Mesenchymal stem cell (in vitro differentiated cells and primary cell): Measurements from ENCODE around the gene MEF2A.
A peak's percentile ranks its signal among the peaks of the same experiment; 100 is the strongest.

Experiments used
- DNase-seq: peaks from one replicate; pipeline ENCODE4 v3.0.0-alpha.2; 2013
- H2AFZ ChIP-seq: one replicate; pipeline ENCODE4 v1.6.1; 2013; ENCODE audit warnings: low read depth, mild to moderate bottlenecking, control low read depth, inconsistent platforms, low read length, moderate library complexity
- H2AK5ac ChIP-seq: 2 replicates; pipeline ENCODE4 v1.6.1; 2013; ENCODE audit warnings: low read length, moderate library complexity, mild to moderate bottlenecking, inconsistent platforms; ENCODE audit not compliant: severe bottlenecking
- H2BK120ac ChIP-seq: one replicate; pipeline ENCODE4 v1.6.1; 2013; ENCODE audit warnings: low read depth, mild to moderate bottlenecking, inconsistent platforms, low read length, moderate library complexity
- H2BK12ac ChIP-seq, 2 experiments: one replicate each; pipeline ENCODE4 v1.6.1; 2013; ENCODE audit warnings: inconsistent platforms in 2 of 2, low read length in 2 of 2, mild to moderate bottlenecking in 2 of 2, moderate library complexity in 2 of 2, control low read depth in 1 of 2
- H2BK15ac ChIP-seq: one replicate; pipeline ENCODE4 v1.6.1; 2013; ENCODE audit warnings: mild to moderate bottlenecking, low read depth, inconsistent platforms; ENCODE audit not compliant: poor library complexity, severe bottlenecking
- H2BK5ac ChIP-seq: 2 replicates; pipeline ENCODE4 v1.6.1; 2013; ENCODE audit warnings: low read depth, mild to moderate bottlenecking, low read length, control low read depth, inconsistent platforms; ENCODE audit not compliant: poor library complexity, severe bottlenecking
- H3K14ac ChIP-seq, 2 experiments: one replicate each; pipeline ENCODE4 v1.6.1; 2013; ENCODE audit warnings: inconsistent platforms in 2 of 2, low read length in 2 of 2, control low read depth in 1 of 2, mild to moderate bottlenecking in 1 of 2, moderate library complexity in 1 of 2
- H3K18ac ChIP-seq, 2 experiments: one replicate each; pipeline ENCODE4 v1.6.1; 2013; ENCODE audit warnings: inconsistent platforms in 2 of 2, low read length in 2 of 2, control low read depth in 1 of 2, low read depth in 1 of 2, mild to moderate bottlenecking in 1 of 2
- H3K23ac ChIP-seq, 2 experiments: one replicate each; pipeline ENCODE4 v1.6.1; 2013; ENCODE audit warnings: inconsistent platforms in 2 of 2, low read length in 2 of 2, mild to moderate bottlenecking in 2 of 2, moderate library complexity in 2 of 2, control low read depth in 1 of 2
- H3K27ac ChIP-seq: 2 replicates; pipeline ENCODE4 v1.5.1; 2013; ENCODE audit warnings: mild to moderate bottlenecking, moderate library complexity, low read length, control low read depth, inconsistent platforms; ENCODE audit not compliant: poor library complexity, severe bottlenecking
- H3K27me3 ChIP-seq, 2 experiments: 2 replicates each; pipeline versions ENCODE4 v1.6.1 to v1.7.0; 2013; ENCODE audit warnings: low read length in 2 of 2, mild to moderate bottlenecking in 2 of 2, moderate library complexity in 2 of 2, control low read depth in 1 of 2, inconsistent platforms in 1 of 2; ENCODE audit not compliant: control insufficient read depth in 1 of 2, insufficient read depth in 1 of 2
- H3K36me3 ChIP-seq, 2 experiments: 2 replicates each; pipeline versions ENCODE4 v1.6.1 to v1.7.0; 2013; ENCODE audit warnings: low read length in 2 of 2, control low read depth in 1 of 2, inconsistent platforms in 1 of 2, low read depth in 1 of 2, mild to moderate bottlenecking in 1 of 2; ENCODE audit not compliant: insufficient read depth in 2 of 2, control insufficient read depth in 1 of 2
- H3K4ac ChIP-seq, 2 experiments: one replicate each; pipeline ENCODE4 v1.6.1; 2013; ENCODE audit warnings: inconsistent platforms in 2 of 2, low read length in 2 of 2, mild to moderate bottlenecking in 2 of 2, moderate library complexity in 2 of 2, control low read depth in 1 of 2, low read depth in 1 of 2
- H3K4me1 ChIP-seq: 2 replicates; pipeline ENCODE4 v1.6.1; 2013; ENCODE audit warnings: low read depth, low read length, control low read depth; ENCODE audit not compliant: control insufficient read depth, insufficient read depth
- H3K4me2 ChIP-seq: 2 replicates; pipeline ENCODE4 v1.6.1; 2013; ENCODE audit warnings: low read length, mild to moderate bottlenecking, inconsistent platforms; ENCODE audit not compliant: poor library complexity, severe bottlenecking
- H3K4me3 ChIP-seq, 2 experiments: 2 replicates each; pipeline versions ENCODE4 v1.5.1 to v1.7.0; 2013; ENCODE audit warnings: low read length in 2 of 2, mild to moderate bottlenecking in 2 of 2, control low read depth in 1 of 2, low read depth in 1 of 2; ENCODE audit not compliant: insufficient read depth in 1 of 2
- H3K79me1 ChIP-seq: replicated peaks from 2 replicates; pipeline ENCODE4 v1.6.1; 2013; ENCODE audit warnings: mild to moderate bottlenecking, control low read depth, low read length, inconsistent platforms; ENCODE audit not compliant: poor library complexity, severe bottlenecking
- H3K9ac ChIP-seq: 2 replicates; pipeline ENCODE4 v1.7.0; 2013; ENCODE audit warnings: mild to moderate bottlenecking, low read length, moderate library complexity
- H3K9me3 ChIP-seq: 2 replicates; pipeline ENCODE4 v1.7.0; 2013; ENCODE audit warnings: mild to moderate bottlenecking, low read length; ENCODE audit not compliant: control insufficient read depth
- H4K8ac ChIP-seq: one replicate; pipeline ENCODE4 v1.6.1; 2013; ENCODE audit warnings: inconsistent platforms, mild to moderate bottlenecking, low read length, moderate library complexity
- H4K91ac ChIP-seq: one replicate; pipeline ENCODE4 v1.6.1; 2013; ENCODE audit warnings: mild to moderate bottlenecking, low read length, inconsistent platforms
- WGBS: methylation state at CpG from one replicate; pipeline ENCODE4 v1.1.7; 2013; ENCODE audit warnings: mixed read lengths; 5-methylcytosine and 5-hydroxymethylcytosine counted together

The MEF2A gene

DNA sequence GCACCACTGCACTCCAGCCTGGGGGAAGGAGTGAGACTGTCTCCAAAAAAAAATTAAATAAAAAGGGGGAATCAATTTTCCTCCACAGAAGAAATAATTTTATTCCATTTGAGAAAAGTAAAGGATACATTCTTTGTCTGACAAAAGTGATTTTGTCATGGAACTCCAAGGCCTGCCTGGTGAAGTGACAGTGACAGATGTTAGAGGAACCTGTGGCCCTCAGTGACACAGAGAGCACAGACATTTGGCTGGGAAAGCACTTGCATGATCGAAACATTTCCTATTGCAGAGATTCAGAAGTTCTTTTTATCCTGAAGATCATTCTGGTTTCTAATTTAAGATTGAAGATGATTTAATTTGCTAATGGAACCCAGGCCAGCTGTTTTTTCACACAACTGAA is 161.5 kb downstream of the MEF2A start:
- Histone ChIP-seq H3K23ac (no peak overlapping the region), H3K27me3 (no peaks in the 10 kb centered on the region), H3K18ac (no peak overlapping the region), H2BK15ac (no peak overlapping the region), H3K4me2 (no peak overlapping the region), H4K91ac (no peak overlapping the region), H3K79me1 (peaks cover 22% of the 10 kb centered on the region), H3K36me3 (peaks cover 30 to 61% of the 10 kb centered on the region in 2 experiments), H2AFZ (no peak overlapping the region), H4K8ac (no peak overlapping the region), H2BK12ac (no peak overlapping the region), H3K27ac (no peak overlapping the region), H2BK5ac (no peak overlapping the region), H2BK120ac (no peak overlapping the region), H3K14ac (no peak overlapping the region), H2AK5ac (no peak overlapping the region), H3K9me3 (no peaks in the 10 kb centered on the region), H3K4me3 (no peak overlapping the region), H3K9ac (no peak overlapping the region), H3K4me1 (peaks cover 5% of the 10 kb centered on the region), H3K4ac (no peak overlapping the region)
- no CpG with 5 or more reads among the region's 1 CpG for WGBS
- DNase-seq = no peak

DNA sequence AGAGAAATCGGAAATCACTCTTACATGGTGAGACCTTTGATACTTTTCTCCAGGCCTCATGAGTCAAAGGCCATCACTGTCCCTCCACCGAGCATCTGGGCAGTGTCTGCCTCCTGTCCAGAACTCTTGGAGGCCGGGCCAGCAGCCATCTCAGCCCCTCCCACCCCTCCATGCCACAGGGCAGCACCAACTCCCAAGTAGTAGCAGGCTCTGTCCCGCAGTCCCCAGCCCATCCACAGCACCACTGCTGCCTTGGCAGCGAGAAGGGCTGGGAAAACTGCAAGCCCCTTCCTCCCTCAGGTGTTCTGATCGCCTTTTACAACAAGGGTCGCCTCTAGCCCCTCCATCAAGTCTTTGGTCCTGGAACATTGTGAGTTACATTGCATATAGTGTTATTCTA is 161.9 kb downstream of the MEF2A start:
- peaks cover 5% of the 10 kb centered on the region for H3K4me1 ChIP-seq
- H3K23ac ChIP-seq = no peak overlapping the region
- H3K4ac ChIP-seq = no peak overlapping the region
- H3K9ac ChIP-seq = no peak overlapping the region
- peaks cover 24% of the 10 kb centered on the region for H3K79me1 ChIP-seq
- H3K9me3 ChIP-seq = no peaks in the 10 kb centered on the region
- H3K36me3 ChIP-seq = peaks cover 30 to 61% of the 10 kb centered on the region in 2 experiments
- H4K91ac ChIP-seq = no peak overlapping the region
- no peak overlapping the region for H2BK15ac ChIP-seq
- no peak overlapping the region for H3K4me2 ChIP-seq
- 76% methylated on average over 7 of the region's 7 CpGs for WGBS
- no peak overlapping the region for H3K27ac ChIP-seq
- no peak overlapping the region for H2BK120ac ChIP-seq
- no peak overlapping the region for H2BK5ac ChIP-seq
- no peak overlapping the region for H3K14ac ChIP-seq
- no peak overlapping the region for H2AFZ ChIP-seq
- no peak for DNase-seq
- no peak overlapping the region for H3K18ac ChIP-seq
- no peak overlapping the region for H4K8ac ChIP-seq
- peak overlapping the region in 1 of 2 experiments; percentile 11 for H3K4me3 ChIP-seq
- no peak overlapping the region for H2BK12ac ChIP-seq
- H2AK5ac ChIP-seq = no peak overlapping the region
- no peaks in the 10 kb centered on the region for H3K27me3 ChIP-seq

DNA sequence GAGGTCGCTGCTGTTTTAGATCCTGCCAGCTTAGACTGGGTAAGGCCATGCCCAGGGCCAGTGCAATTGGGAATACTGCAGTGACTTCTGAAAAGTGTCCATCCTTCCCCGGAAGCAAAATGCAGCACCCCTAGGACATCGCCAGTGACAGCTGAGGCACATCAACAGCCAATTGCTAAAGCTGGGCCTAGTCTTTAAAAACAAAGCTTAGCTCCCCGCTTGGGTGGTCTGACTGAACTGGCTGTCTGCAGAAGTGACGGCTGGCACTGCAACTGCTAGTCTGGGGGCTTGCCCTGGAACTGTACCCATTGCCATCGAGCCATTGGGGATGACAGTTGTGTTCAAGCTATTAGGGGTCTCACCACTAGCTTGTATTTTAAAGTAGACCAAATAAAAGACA is 163.1 kb downstream of the MEF2A start:
- Histone ChIP-seq H4K91ac (no peak overlapping the region), H3K18ac (no peak overlapping the region), H3K14ac (no peak overlapping the region), H2AFZ (no peak overlapping the region), H3K9ac (no peak overlapping the region), H3K9me3 (no peaks in the 10 kb centered on the region), H2BK120ac (no peak overlapping the region), H3K4ac (no peak overlapping the region), H2BK15ac (no peak overlapping the region), H3K4me2 (no peak overlapping the region), H3K4me3 (no peak overlapping the region), H3K79me1 (peaks cover 28% of the 10 kb centered on the region), H3K36me3 (peaks cover 30 to 57% of the 10 kb centered on the region in 2 experiments), H3K23ac (no peak overlapping the region), H3K27me3 (no peaks in the 10 kb centered on the region), H2BK5ac (no peak overlapping the region), H4K8ac (no peak overlapping the region), H3K4me1 (peaks cover 7% of the 10 kb centered on the region), H2AK5ac (no peak overlapping the region), H2BK12ac (no peak overlapping the region), H3K27ac (no peak overlapping the region)
- no peak for DNase-seq
- 96% methylated on average over 5 of the region's 6 CpGs for WGBS

DNA sequence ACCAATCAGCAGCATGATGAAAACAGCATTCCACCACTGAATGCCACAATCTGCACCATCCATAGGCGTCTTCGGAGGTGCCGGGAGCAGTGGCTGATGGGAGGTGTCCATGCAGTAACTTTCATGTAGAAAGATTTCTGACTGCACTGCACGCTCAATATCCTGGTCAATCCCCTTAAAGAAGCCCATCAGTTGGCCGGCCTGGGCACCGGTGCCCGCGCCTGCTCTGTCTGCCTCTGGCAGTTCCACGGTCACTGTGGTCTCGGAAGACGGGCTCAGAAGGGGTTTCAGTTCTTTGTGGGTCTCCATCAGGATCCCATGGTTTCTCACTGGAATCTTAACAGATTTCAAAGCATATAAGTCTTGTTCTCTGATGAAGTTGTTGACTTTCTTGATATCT is 163.5 kb downstream of the MEF2A start:
- Histone ChIP-seq H2BK120ac (no peak overlapping the region), H4K91ac (no peak overlapping the region), H3K14ac (no peak overlapping the region), H3K4me1 (peaks cover 7% of the 10 kb centered on the region), H2BK5ac (no peak overlapping the region), H3K36me3 (peaks cover 30 to 55% of the 10 kb centered on the region in 2 experiments), H3K9me3 (no peaks in the 10 kb centered on the region), H3K27ac (no peak overlapping the region), H2AK5ac (no peak overlapping the region), H3K4me2 (no peak overlapping the region), H2BK12ac (no peak overlapping the region), H3K4me3 (no peak overlapping the region), H2AFZ (no peak overlapping the region), H3K23ac (no peak overlapping the region), H3K9ac (peak overlapping the region; percentile 87), H2BK15ac (no peak overlapping the region), H4K8ac (no peak overlapping the region), H3K18ac (no peak overlapping the region), H3K4ac (no peak overlapping the region), H3K79me1 (peaks cover 28% of the 10 kb centered on the region), H3K27me3 (no peaks in the 10 kb centered on the region)
- DNase-seq = no peak
- WGBS = 97% methylated on average over 9 of the region's 11 CpGs
